ENCODE data around the gene ATAD3A. TPM values are rescaled to one million over a fixed set of nuclear protein-coding genes. Genes with fewer than 3 reads are reported as not detected.

The ATAD3A gene
- total RNA-seq, 1 experiment from 2014 or later = 71.2 TPM

- TF ChIP-seq, protein P1, sequence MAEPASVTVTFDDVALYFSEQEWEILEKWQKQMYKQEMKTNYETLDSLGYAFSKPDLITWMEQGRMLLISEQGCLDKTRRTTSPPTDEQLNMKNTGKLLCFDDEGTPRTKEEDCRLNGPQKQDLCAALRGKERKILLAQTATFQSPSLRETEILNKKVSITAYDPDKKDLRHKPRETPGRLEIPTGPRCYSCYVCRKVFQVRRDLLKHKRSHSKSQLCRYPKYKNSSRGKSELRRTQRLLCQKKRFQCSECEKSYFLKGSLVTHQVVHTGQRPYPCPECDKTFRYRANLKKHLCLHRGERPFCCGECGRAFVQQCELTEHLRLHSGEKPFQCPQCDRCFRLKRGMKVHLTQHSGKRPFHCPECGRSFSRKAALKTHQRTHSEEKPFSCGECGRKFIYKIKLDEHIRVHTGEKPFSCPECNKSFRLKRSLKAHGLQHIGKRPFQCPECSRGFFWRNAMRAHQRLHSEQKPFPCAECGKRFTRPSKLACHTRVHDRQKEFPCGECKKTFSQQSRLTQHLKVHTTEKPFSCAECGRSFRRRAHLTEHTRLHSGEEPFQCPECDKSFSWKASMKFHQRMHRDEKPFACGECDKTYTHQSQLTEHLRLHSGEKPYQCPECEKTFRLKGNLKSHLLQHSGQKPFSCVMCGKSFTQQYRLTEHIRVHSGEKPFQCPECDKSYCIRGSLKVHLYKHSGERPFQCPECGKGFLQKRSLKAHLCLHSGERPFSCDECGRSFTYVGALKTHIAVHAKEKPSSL (CRISPR knock-in tag; conservative IDR thresholded peaks at IDR 0.05) = no peak
- TF ChIP-seq FOXP1 (CRISPR knock-in tag; IDR thresholded peaks at IDR 0.05; ENCODE audit: borderline replicate concordance) (0 out of 2 replicates have a peak, but pooled peaks have one; percentile 53), FOXJ3 (CRISPR knock-in tag; IDR thresholded peaks at IDR 0.05; ENCODE audit: borderline replicate concordance) (no peak), RORB (CRISPR knock-in tag; IDR thresholded peaks at IDR 0.05) (no peak), ZNF512 (CRISPR knock-in tag; IDR thresholded peaks at IDR 0.05; ENCODE audit: borderline replicate concordance) (no peak), EMX1 (CRISPR knock-in tag; IDR thresholded peaks at IDR 0.05) (no peak), MYBL2 (CRISPR knock-in tag; IDR thresholded peaks at IDR 0.05) (peak; percentile 94), TEAD4 (CRISPR knock-in tag; IDR thresholded peaks at IDR 0.05) (no peak), ZNF263 (CRISPR knock-in tag; IDR thresholded peaks at IDR 0.05; ENCODE audit: low read depth) (no peak), NFYB (CRISPR knock-in tag; conservative IDR thresholded peaks at IDR 0.05; ENCODE audit: low read depth) (peak; percentile 92), FOXP4 (CRISPR knock-in tag; IDR thresholded peaks at IDR 0.05) (peak; percentile 88), ZNF121 (CRISPR knock-in tag; IDR thresholded peaks at IDR 0.05) (no peak), MLX (CRISPR knock-in tag; IDR thresholded peaks at IDR 0.05) (peak; percentile 63; the same call in 1 of the 2 replicates), GTF2I (CRISPR knock-in tag; conservative IDR thresholded peaks at IDR 0.05) (no peak), ZNF138 (CRISPR knock-in tag; conservative IDR thresholded peaks at IDR 0.05) (no peak), ZNF423 (CRISPR knock-in tag; IDR thresholded peaks at IDR 0.05) (no peak), HMGA2 (CRISPR knock-in tag; IDR thresholded peaks at IDR 0.05) (no peak), PRRX2 (CRISPR knock-in tag; IDR thresholded peaks at IDR 0.05) (no peak), ZBTB21 (CRISPR knock-in tag; IDR thresholded peaks at IDR 0.05; ENCODE audit: borderline replicate concordance) (no peak), TEAD1 (CRISPR knock-in tag; IDR thresholded peaks at IDR 0.05) (peak; percentile 89), ZNF232 (CRISPR knock-in tag; IDR thresholded peaks at IDR 0.05) (no peak), FOXK1 (CRISPR knock-in tag; IDR thresholded peaks at IDR 0.05) (peak; percentile 95)
- TF ChIP-seq, protein P2, sequence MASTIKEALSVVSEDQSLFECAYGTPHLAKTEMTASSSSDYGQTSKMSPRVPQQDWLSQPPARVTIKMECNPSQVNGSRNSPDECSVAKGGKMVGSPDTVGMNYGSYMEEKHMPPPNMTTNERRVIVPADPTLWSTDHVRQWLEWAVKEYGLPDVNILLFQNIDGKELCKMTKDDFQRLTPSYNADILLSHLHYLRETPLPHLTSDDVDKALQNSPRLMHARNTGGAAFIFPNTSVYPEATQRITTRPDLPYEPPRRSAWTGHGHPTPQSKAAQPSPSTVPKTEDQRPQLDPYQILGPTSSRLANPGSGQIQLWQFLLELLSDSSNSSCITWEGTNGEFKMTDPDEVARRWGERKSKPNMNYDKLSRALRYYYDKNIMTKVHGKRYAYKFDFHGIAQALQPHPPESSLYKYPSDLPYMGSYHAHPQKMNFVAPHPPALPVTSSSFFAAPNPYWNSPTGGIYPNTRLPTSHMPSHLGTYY (CRISPR knock-in tag; IDR thresholded peaks at IDR 0.05) = no peak
- TF ChIP-seq, protein P3, sequence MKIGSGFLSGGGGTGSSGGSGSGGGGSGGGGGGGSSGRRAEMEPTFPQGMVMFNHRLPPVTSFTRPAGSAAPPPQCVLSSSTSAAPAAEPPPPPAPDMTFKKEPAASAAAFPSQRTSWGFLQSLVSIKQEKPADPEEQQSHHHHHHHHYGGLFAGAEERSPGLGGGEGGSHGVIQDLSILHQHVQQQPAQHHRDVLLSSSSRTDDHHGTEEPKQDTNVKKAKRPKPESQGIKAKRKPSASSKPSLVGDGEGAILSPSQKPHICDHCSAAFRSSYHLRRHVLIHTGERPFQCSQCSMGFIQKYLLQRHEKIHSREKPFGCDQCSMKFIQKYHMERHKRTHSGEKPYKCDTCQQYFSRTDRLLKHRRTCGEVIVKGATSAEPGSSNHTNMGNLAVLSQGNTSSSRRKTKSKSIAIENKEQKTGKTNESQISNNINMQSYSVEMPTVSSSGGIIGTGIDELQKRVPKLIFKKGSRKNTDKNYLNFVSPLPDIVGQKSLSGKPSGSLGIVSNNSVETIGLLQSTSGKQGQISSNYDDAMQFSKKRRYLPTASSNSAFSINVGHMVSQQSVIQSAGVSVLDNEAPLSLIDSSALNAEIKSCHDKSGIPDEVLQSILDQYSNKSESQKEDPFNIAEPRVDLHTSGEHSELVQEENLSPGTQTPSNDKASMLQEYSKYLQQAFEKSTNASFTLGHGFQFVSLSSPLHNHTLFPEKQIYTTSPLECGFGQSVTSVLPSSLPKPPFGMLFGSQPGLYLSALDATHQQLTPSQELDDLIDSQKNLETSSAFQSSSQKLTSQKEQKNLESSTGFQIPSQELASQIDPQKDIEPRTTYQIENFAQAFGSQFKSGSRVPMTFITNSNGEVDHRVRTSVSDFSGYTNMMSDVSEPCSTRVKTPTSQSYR (CRISPR knock-in tag; IDR thresholded peaks at IDR 0.05) = no peak
- TF ChIP-seq, protein P4, sequence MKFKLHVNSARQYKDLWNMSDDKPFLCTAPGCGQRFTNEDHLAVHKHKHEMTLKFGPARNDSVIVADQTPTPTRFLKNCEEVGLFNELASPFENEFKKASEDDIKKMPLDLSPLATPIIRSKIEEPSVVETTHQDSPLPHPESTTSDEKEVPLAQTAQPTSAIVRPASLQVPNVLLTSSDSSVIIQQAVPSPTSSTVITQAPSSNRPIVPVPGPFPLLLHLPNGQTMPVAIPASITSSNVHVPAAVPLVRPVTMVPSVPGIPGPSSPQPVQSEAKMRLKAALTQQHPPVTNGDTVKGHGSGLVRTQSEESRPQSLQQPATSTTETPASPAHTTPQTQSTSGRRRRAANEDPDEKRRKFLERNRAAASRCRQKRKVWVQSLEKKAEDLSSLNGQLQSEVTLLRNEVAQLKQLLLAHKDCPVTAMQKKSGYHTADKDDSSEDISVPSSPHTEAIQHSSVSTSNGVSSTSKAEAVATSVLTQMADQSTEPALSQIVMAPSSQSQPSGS (CRISPR knock-in tag; IDR thresholded peaks at IDR 0.05; ENCODE audit: borderline replicate concordance, low read depth) = no peak
- TF ChIP-seq, protein P5, sequence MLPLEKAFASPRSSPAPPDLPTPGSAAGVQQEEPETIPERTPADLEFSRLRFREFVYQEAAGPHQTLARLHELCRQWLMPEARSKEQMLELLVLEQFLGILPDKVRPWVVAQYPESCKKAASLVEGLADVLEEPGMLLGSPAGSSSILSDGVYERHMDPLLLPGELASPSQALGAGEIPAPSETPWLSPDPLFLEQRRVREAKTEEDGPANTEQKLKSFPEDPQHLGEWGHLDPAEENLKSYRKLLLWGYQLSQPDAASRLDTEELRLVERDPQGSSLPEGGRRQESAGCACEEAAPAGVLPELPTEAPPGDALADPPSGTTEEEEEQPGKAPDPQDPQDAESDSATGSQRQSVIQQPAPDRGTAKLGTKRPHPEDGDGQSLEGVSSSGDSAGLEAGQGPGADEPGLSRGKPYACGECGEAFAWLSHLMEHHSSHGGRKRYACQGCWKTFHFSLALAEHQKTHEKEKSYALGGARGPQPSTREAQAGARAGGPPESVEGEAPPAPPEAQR (CRISPR knock-in tag; IDR thresholded peaks at IDR 0.05) = no peak
These were observed at the start of gene ATAD3A (continued) for GRCh38 chr1:1511533-1512285.
